K562 (cell line): ENCODE data around the gene BCKDK. TPM values are rescaled to one million over a fixed set of nuclear protein-coding genes. Genes with fewer than 3 reads are reported as not detected.

ENCODE experiments used
- CREM ChIP-seq: IDR thresholded peaks from 2 replicates; pipeline ENCODE4 v1.6.1; 2014; ENCODE audit warnings: antibody characterized with exemption, low read depth
- DLX4 ChIP-seq: fragments of 250-450 bp; sonication (Bioruptor Pico); IDR thresholded peaks from 2 replicates; pipeline ENCODE4 v1.6.1; 2021; ENCODE audit warnings: mild to moderate bottlenecking
- ELK1 ChIP-seq: sonication (generic); formaldehyde crosslinking; IDR thresholded peaks from 2 replicates; pipeline ENCODE4 v1.8.1; 2022; ENCODE audit warnings: missing genetic modification reagents
- FOSL1 ChIP-seq: fragments of 200-800 bp; sonication (Bioruptor generic); conservative IDR thresholded peaks from 2 replicates; pipeline ENCODE4 v1.6.1; 2016; ENCODE audit warnings: missing genetic modification characterization, missing compliant biosample characterization
- MYBL2 ChIP-seq, 2 experiments: fragments of 450-650 bp in 1 of 2; sonication (generic) in 1 of 2; formaldehyde crosslinking in 1 of 2; IDR thresholded peaks; 2 replicates each; pipeline versions ENCODE4 v1.6.1 to v1.8.1; 2017 to 2022; ENCODE audit warnings: borderline replicate concordance in 1 of 2, inconsistent platforms in 1 of 2, low read depth in 1 of 2, mild to moderate bottlenecking in 1 of 2, missing genetic modification reagents in 1 of 2, moderate library complexity in 1 of 2
- PURB ChIP-seq: sonication (generic); formaldehyde crosslinking; IDR thresholded peaks from 2 replicates; pipeline ENCODE4 v1.9.0; 2021; ENCODE audit warnings: low read depth, mild to moderate bottlenecking, missing genetic modification reagents
- SREBF2 ChIP-seq: sonication (generic); formaldehyde crosslinking; IDR thresholded peaks from 2 replicates; pipeline ENCODE4 v1.4.0; 2020; ENCODE audit warnings: mild to moderate bottlenecking, missing genetic modification reagents
- ZNF282 ChIP-seq: sonication (generic); formaldehyde crosslinking; IDR thresholded peaks from 2 replicates; pipeline ENCODE4 v1.8.1; 2023; ENCODE audit warnings: missing genetic modification reagents
- ZNF766 ChIP-seq: fragments of 200-800 bp; sonication (Bioruptor generic); conservative IDR thresholded peaks from 2 replicates; pipeline ENCODE4 v1.6.1; 2016; ENCODE audit warnings: missing genetic modification characterization, missing compliant biosample characterization
- polyA plus RNA-seq, 8 experiments: library from polyadenylated mRNA; depleted of rRNA in 4 of 8; stranded (reverse) in 5 of 8; unstranded in 3 of 8; fragments of >200 nt; fragmentation: Nextera tagmentation in 2 of 8; fragmentation: Illumina TruSeq in 1 of 8; extraction: Ambion mirVana in 2 of 8; extraction: Trizol in 1 of 8; gene quantifications; 2 replicates each; pipeline versions ENCODE4 v1.2.1 to v1.2.3, GENCODE V29; 2011 to 2014; ENCODE audit warnings: inconsistent platforms in 1 of 8, missing spikeins in 1 of 8
- total RNA-seq, 7 experiments: library from RNA; depleted of rRNA in 6 of 7; stranded (reverse); fragments of >200 nt in 6 of 7; fragmentation: Illumina TruSeq in 2 of 7; extraction: Trizol in 2 of 7; gene quantifications; 2 replicates each; pipeline versions ENCODE4 v1.2.1 to v1.2.3, GENCODE V29; 2011 to 2021; ENCODE audit warnings: low replicate concordance in 1 of 7

BCKDK gene
- total and polyA plus RNA-seq, 9 of the 15 experiments (the other 6 are each of a cell fraction or from before 2014, with no cell fraction given), result 0.58 to 34.8 (median 13.1) TPM

DNA sequence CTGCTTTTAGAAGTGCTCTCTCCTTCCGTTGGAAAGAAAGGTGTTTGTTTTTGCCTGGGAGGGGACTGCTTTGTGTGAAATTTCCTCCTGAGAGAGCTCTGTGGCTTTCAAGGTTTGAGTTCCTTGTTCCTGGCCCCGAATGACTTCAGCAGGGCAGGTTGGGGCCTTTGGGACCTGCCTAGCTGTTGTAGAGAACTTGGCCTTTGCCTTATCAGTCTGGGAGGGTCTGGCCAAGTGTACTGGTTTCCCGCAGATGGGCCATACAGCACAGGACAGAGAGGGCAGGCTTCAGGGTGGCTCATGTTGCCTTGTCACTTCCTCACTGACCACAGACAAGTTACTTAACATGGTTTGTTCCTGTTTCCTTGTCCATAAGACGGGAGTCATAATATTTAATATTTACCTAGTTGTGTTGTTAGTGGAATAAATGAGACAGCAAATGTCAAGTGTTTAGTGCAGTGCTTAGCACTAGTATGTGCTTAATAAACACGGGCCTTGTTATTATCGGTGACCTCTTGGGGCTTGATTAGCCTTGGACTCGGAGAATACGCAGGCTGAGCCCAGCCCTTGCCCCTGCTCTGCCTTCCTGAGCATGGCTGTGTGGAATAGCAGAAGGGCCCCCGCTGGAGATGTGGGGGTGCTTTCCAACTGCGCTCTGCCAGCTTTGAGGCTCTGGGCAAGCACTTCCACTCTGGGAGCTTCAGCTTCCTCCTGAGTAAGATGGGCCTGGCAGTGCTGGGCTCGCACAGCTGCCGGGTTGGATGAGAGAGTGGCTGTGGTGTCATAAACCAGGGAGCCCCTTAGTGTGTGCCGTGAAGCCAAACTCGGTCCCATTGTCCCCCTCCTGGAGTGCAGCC, 20.8 kb downstream of the BCKDK start (continued):
- TF ChIP-seq SREBF2 (CRISPR knock-in tag) (no peak), ELK1 (CRISPR knock-in tag) (no peak), FOSL1 (tag) (peak; percentile 49; the same call in 1 of the 2 replicates), CREM (peak; percentile 72), ZNF766 (peak; percentile 72), DLX4 (CRISPR knock-in tag) (no peak), PURB (CRISPR knock-in tag) (no peak), ZNF282 (CRISPR knock-in tag) (no peak), MYBL2 (IDR thresholded peaks at IDR 0.05; ENCODE audit: low read depth) (no peak), MYBL2 (CRISPR knock-in tag; IDR thresholded peaks at IDR 0.05; ENCODE audit: borderline replicate concordance) (no peak)
